Heart right ventricle (tissue), 16 donors: Measurements from ENCODE around the gene UTS2. TPM values are rescaled to one million over a fixed set of nuclear protein-coding genes. Genes with fewer than 3 reads are reported as not detected.

Source experiments
- ATAC-seq, 8 donors: fragments of 200-7000 bp; cut with Tn5 transposase; one replicate each; pipeline ENCODE4 v1.9.1; 2020; ENCODE audit warnings: mild to moderate bottlenecking in 8 of 8, moderate library complexity in 8 of 8, moderate number of reproducible peaks in 1 of 8
- DNase-seq, 2 donors: peaks; one replicate each; pipeline ENCODE4 v3.0.0-alpha.2; 2020
- H3K27ac ChIP-seq, 10 donors: fragments of 200-600 bp; sonication (generic) in 2 of 10; one replicate each; pipeline versions ENCODE4 v1.5.0 to v1.8.0; 2020 to 2022; ENCODE audit warnings: mild to moderate bottlenecking in 3 of 10
- H3K27me3 ChIP-seq, 7 donors: fragments of 200-600 bp; one replicate each; pipeline ENCODE4 v1.8.0; 2021 to 2022; ENCODE audit warnings: mild to moderate bottlenecking in 2 of 7
- H3K36me3 ChIP-seq, 9 donors: fragments of 200-600 bp; sonication (generic) in 1 of 9; one replicate each; pipeline versions ENCODE4 v1.5.0 to v1.8.0; 2020 to 2022; ENCODE audit warnings: mild to moderate bottlenecking in 2 of 9
- H3K4me1 ChIP-seq, 9 donors: fragments of 200-600 bp; sonication (generic) in 1 of 9; one replicate each; pipeline versions ENCODE4 v1.5.0 to v1.8.0; 2020 to 2022; ENCODE audit warnings: mild to moderate bottlenecking in 4 of 9
- H3K4me3 ChIP-seq, 10 donors: fragments of 200-600 bp; sonication (generic) in 2 of 10; one replicate each; pipeline versions ENCODE4 v1.5.0 to v1.8.0; 2020 to 2022; ENCODE audit warnings: mild to moderate bottlenecking in 7 of 10, moderate library complexity in 2 of 10
- H3K9me3 ChIP-seq, 11 donors: fragments of 200-600 bp in 10 of 11; sonication (generic) in 2 of 11; one replicate each; pipeline versions ENCODE4 v1.5.0 to v1.8.0; 2013 to 2022; ENCODE audit warnings: mild to moderate bottlenecking in 2 of 11, control low read depth in 1 of 11, moderate library complexity in 1 of 11
- CTCF ChIP-seq, 9 donors: fragments of 200-600 bp; sonication (generic) in 2 of 9; IDR thresholded peaks; one replicate each; pipeline versions ENCODE4 v1.5.0 to v1.8.0; 2021 to 2022; ENCODE audit warnings: antibody characterized with exemption in 9 of 9, mild to moderate bottlenecking in 5 of 9, moderate library complexity in 1 of 9
- WGBS, 2 donors: extraction: QIAGEN DNeasy Blood & Tissue Kit; methylation state at CpG; one replicate each; pipeline ENCODE4 v1.1.7; 2013; ENCODE audit warnings: inconsistent platforms in 1 of 2; 5-methylcytosine and 5-hydroxymethylcytosine counted together
- intact Hi-C, 10 donors: fragments of 100-400 bp; cut with DNase I; formaldehyde crosslinking; loops; one replicate each; pipeline versions ENCODE4 v1.11.1 to v1.14.2; 2022
- polyA plus RNA-seq, 2 donors: library from polyadenylated mRNA; stranded (reverse); fragments of 200-250 nt; gene quantifications; one replicate each; pipeline ENCODE4 v1.2.3, GENCODE V29; 2013
- total RNA-seq, 10 donors: library from RNA; stranded (reverse); fragmentation: NEBNext Ultra II Directional in 3 of 10; extraction: Animal tissue kit (Norgen Biotek cat#: 25700) in 3 of 10; gene quantifications; one replicate each; pipeline versions ENCODE4 v1.2.1 to v1.2.4, GENCODE V29; 2021 to 2023
- donor health status: Arrhythmogenic right ventricular cardiomyopathy.
- donor health status: ischemic (EF 13 %, LVEDD 7.1; RV severe dilation, severe dysfunction).
- donor health status: healthy with polysubstance abuse.
- donor health status: DM: no; HTN: yes; CAD: no.
- donor health status: DM: no; HTN: no; CAD: no.
- donor health status: ischemic (EF 25% LVEDD 6.9; RV normal size, moderate dysfunction).
- donor health status: ischemic (EF 25% LVEDD 5.7; RV mildly dilated, moderate dysfunction).
- donor health status: healthy.
- donor health status: DM: yes; HTN: yes; CAD: no.
- donor health status: Ischemic cardiomyopathy.
- donor health status: ischemic (EF 35%, LVEDD 5.7; RV mildly dilated, moderate dysfunction).
- donor health status: nonischemic (EF 11% LVEDD 7.7; RV severe dilation, severe dysfunction).
- donor health status: DM: yes; HTN: yes; CAD: no.
- donor health status: PGD.
- donor health status: ischemic (EF 29% LVEDD 5.4; RV normal size, mild dysfunction).
- donor health status: nonischemic (EF 23%, LVEDD 6.1; RV moderate dilation, normal function).

Gene UTS2
- total and polyA plus RNA-seq, 12 donors: 0.16 TPM; not detected in 11

- H3K9me3 ChIP-seq: peaks cover 0 to 5% (median 0%) of the 10 kb centered on the region in 11 donors
- WGBS, 2 donors: 78 to 80% methylated on average over 10 of the region's 10 CpGs
- H3K27me3 ChIP-seq: no peaks in the 10 kb centered on the region
- H3K27ac ChIP-seq: no peak overlapping the region
- intact Hi-C loops: no loop called here
- no peak for TF ChIP-seq CTCF (IDR thresholded peaks at IDR 0.05)
- ATAC-seq: no peak
- no peaks in the 10 kb centered on the region for H3K4me1 ChIP-seq
- H3K36me3 ChIP-seq: no peaks in the 10 kb centered on the region
- DNase-seq: no peak
- no peak overlapping the region for H3K4me3 ChIP-seq
Measured at GRCh38 chr1:7868070-7868780, 15.4 kb upstream of the UTS2 start.

- TF ChIP-seq CTCF (IDR thresholded peaks at IDR 0.05): no peak
- H3K27ac ChIP-seq: no peak overlapping the region
- intact Hi-C loops: no loop called here
- ATAC-seq (no peak), DNase-seq (no peak)
- H3K27me3 ChIP-seq: no peaks in the 10 kb centered on the region
- peaks cover 0 to 5% (median 0%) of the 10 kb centered on the region in 11 donors for H3K9me3 ChIP-seq
- no peaks in the 10 kb centered on the region for H3K36me3 ChIP-seq
- H3K4me3 ChIP-seq: no peak overlapping the region
- H3K4me1 ChIP-seq: no peaks in the 10 kb centered on the region
- 86 to 87% methylated on average over 16 of the region's 16 CpGs for WGBS, 2 donors
Measured at GRCh38 chr1:7865978-7866377, 13.1 kb upstream of the UTS2 start.

- no peak for TF ChIP-seq CTCF (IDR thresholded peaks at IDR 0.05)
Measured at GRCh38 chr1:7863756-7864328, 11.0 kb upstream of the UTS2 start.

GRCh38 chr1:7862211-7863060, 9.6 kb upstream of the UTS2 start:
- WGBS, 2 donors: 91 to 93% methylated on average over 17 of the region's 17 CpGs

More at GRCh38 chr1:7863756-7864328, 11.0 kb upstream of the UTS2 start:
- DNase-seq (no peak), ATAC-seq (no peak)
- Histone ChIP-seq H3K36me3 (no peaks in the 10 kb centered on the region), H3K27me3 (no peaks in the 10 kb centered on the region), H3K9me3 (no peaks in the 10 kb centered on the region), H3K4me3 (no peak overlapping the region), H3K4me1 (no peaks in the 10 kb centered on the region), H3K27ac (no peak overlapping the region)
- intact Hi-C loops: no loop called here
- 71 to 73% methylated on average over 17 of the region's 17 CpGs for WGBS, 2 donors

More at GRCh38 chr1:7862211-7863060, 9.6 kb upstream of the UTS2 start:
- intact Hi-C loops: no loop called here
- H3K27me3 ChIP-seq: no peaks in the 10 kb centered on the region
- H3K9me3 ChIP-seq: no peaks in the 10 kb centered on the region
- TF ChIP-seq CTCF (IDR thresholded peaks at IDR 0.05): no peak
- DNase-seq (no peak), ATAC-seq (no peak)
- H3K4me3 ChIP-seq: no peak overlapping the region
- H3K36me3 ChIP-seq: no peaks in the 10 kb centered on the region
- no peak overlapping the region for H3K27ac ChIP-seq
- H3K4me1 ChIP-seq: no peaks in the 10 kb centered on the region
